WTC11 (cell line): Measurements from ENCODE around the gene RREB1. TPM values are rescaled to one million over a fixed set of nuclear protein-coding genes. Genes with fewer than 3 reads are reported as not detected.

ENCODE experiments used
- ATAC-seq: fragments of 200-7000 bp; cut with Tn5 transposase; 2 replicates; pipeline ENCODE4 v1.10.0; 2021; ENCODE audit warnings: mild to moderate bottlenecking, moderate library complexity
- CTCF ChIA-PET: fragments of 300-600 bp; sonication (Branson Sonifier 250); formaldehyde crosslinking; loops from one replicate; lab custom pipeline; 2021; ENCODE audit warnings: antibody characterized with exemption; lab: Charles Lee
- POLR2A ChIA-PET: fragments of 350-600 bp; sonication (Branson Sonifier 250); formaldehyde crosslinking; loops from one replicate; lab custom pipeline; 2021; ENCODE audit warnings: antibody characterized with exemption; lab: Charles Lee
- DNase-seq: peaks from one replicate; pipeline ENCODE4 v3.0.0; 2021; ENCODE audit warnings: low spot score
- H3K27ac Mint-ChIP-seq: 2 replicates; pipeline ENCODE4 v1.8.0; 2021; ENCODE audit warnings: mixed read lengths
- H3K27me3 Mint-ChIP-seq: 2 replicates; pipeline ENCODE4 v1.8.0; 2021; ENCODE audit warnings: low read depth, mild to moderate bottlenecking, moderate library complexity, mixed read lengths
- H3K36me3 Mint-ChIP-seq: 2 replicates; pipeline ENCODE4 v1.8.0; 2021; ENCODE audit warnings: mixed read lengths
- H3K4me1 Mint-ChIP-seq: 2 replicates; pipeline ENCODE4 v1.8.0; 2022; ENCODE audit warnings: mixed read lengths
- H3K4me3 Mint-ChIP-seq: 2 replicates; pipeline ENCODE4 v1.8.0; 2021; ENCODE audit warnings: mild to moderate bottlenecking, moderate library complexity, mixed read lengths
- H3K9me3 Mint-ChIP-seq: 2 replicates; pipeline ENCODE4 v1.8.0; 2021; ENCODE audit warnings: mixed read lengths
- ATF1 ChIP-seq: sonication (generic); formaldehyde crosslinking; IDR thresholded peaks from 2 replicates; pipeline ENCODE4 v1.8.1; 2023; ENCODE audit warnings: mild to moderate bottlenecking, moderate library complexity, missing genetic modification reagents
- FOXP1 ChIP-seq: sonication (generic); formaldehyde crosslinking; IDR thresholded peaks from 2 replicates; pipeline ENCODE4 v1.8.0; 2022; ENCODE audit warnings: missing genetic modification reagents, mild to moderate bottlenecking, moderate library complexity, borderline replicate concordance
- IRF2 ChIP-seq: sonication (generic); formaldehyde crosslinking; IDR thresholded peaks from 2 replicates; pipeline ENCODE4 v1.8.0; 2022; ENCODE audit warnings: low read depth, missing genetic modification reagents, borderline replicate concordance
- KAT7 ChIP-seq: sonication (generic); formaldehyde crosslinking; IDR thresholded peaks from 2 replicates; pipeline ENCODE4 v1.8.1; 2023; ENCODE audit warnings: missing genetic modification reagents, mild to moderate bottlenecking, borderline replicate concordance
- RELA ChIP-seq: sonication (generic); formaldehyde crosslinking; IDR thresholded peaks from 2 replicates; pipeline ENCODE4 v1.8.1; 2022; ENCODE audit warnings: missing genetic modification reagents, mild to moderate bottlenecking, borderline replicate concordance
- RORB ChIP-seq: fragments of 250-450 bp; sonication (Bioruptor Pico); IDR thresholded peaks from 2 replicates; pipeline ENCODE4 v1.9.0; 2021; ENCODE audit warnings: mild to moderate bottlenecking
- SOX15 ChIP-seq: fragments of 250-450 bp; sonication (Bioruptor Pico); IDR thresholded peaks from 2 replicates; pipeline ENCODE4 v1.9.0; 2021; ENCODE audit warnings: mild to moderate bottlenecking
- TEAD4 ChIP-seq: sonication (generic); formaldehyde crosslinking; IDR thresholded peaks from 2 replicates; pipeline ENCODE4 v1.8.0; 2022; ENCODE audit warnings: mild to moderate bottlenecking, missing genetic modification reagents
- ZNF219 ChIP-seq: sonication (generic); formaldehyde crosslinking; IDR thresholded peaks from 2 replicates; pipeline ENCODE4 v1.8.0; 2023; ENCODE audit warnings: missing genetic modification reagents, mild to moderate bottlenecking, borderline replicate concordance
- ZNF423 ChIP-seq: fragments of 250-450 bp; sonication (Bioruptor Pico); IDR thresholded peaks from 2 replicates; pipeline ENCODE4 v2.1.2; 2022; ENCODE audit warnings: mild to moderate bottlenecking, moderate library complexity
- total RNA-seq: library from RNA; stranded (reverse); gene quantifications from 3 replicates; pipeline ENCODE4 v1.2.3, GENCODE V29; 2021
- TF ChIP-seq, protein P1 (sequence below): fragments of 250-450 bp; sonication (Bioruptor Pico); IDR thresholded peaks from 2 replicates; pipeline ENCODE4 v1.8.0; 2021; ENCODE audit warnings: mild to moderate bottlenecking
- TF ChIP-seq, protein P2 (sequence below): sonication (generic); formaldehyde crosslinking; IDR thresholded peaks from 2 replicates; pipeline ENCODE4 v1.8.0; 2022; ENCODE audit warnings: mild to moderate bottlenecking, missing genetic modification reagents
- TF ChIP-seq, protein P3 (sequence below): sonication (generic); formaldehyde crosslinking; IDR thresholded peaks from 2 replicates; pipeline ENCODE4 v1.8.1; 2022; ENCODE audit warnings: low read depth, missing genetic modification reagents, borderline replicate concordance
- TF ChIP-seq, protein P4 (sequence below): fragments of 250-450 bp; sonication (Bioruptor Pico); conservative IDR thresholded peaks from 2 replicates; pipeline ENCODE4 v1.9.0; 2021; ENCODE audit warnings: mild to moderate bottlenecking
- TF ChIP-seq, protein P5 (sequence below): sonication (generic); formaldehyde crosslinking; conservative IDR thresholded peaks from 2 replicates; pipeline ENCODE4 v1.8.1; 2022; ENCODE audit warnings: mild to moderate bottlenecking, missing genetic modification reagents
- TF ChIP-seq, protein P6 (sequence below): sonication (generic); formaldehyde crosslinking; IDR thresholded peaks from 2 replicates; pipeline ENCODE4 v1.8.1; 2022; ENCODE audit warnings: low read depth, mild to moderate bottlenecking, moderate library complexity, missing genetic modification reagents, borderline replicate concordance

Gene RREB1
- total RNA-seq, 1 experiment from 2014 or later: 38.5 TPM

DNA sequence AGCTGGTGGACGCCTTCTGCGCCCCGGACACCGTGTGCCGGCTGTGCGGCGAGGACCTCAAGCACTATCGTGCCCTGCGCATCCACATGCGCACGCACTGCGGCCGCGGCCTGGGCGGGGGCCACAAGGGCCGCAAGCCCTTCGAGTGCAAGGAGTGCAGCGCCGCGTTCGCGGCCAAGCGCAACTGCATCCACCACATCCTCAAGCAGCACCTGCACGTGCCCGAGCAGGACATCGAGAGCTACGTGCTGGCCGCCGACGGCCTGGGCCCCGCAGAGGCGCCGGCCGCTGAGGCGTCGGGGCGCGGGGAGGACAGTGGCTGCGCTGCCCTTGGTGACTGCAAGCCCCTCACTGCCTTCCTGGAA, 122.5 kb downstream of the RREB1 start (continued):
- TF ChIP-seq, protein P1, sequence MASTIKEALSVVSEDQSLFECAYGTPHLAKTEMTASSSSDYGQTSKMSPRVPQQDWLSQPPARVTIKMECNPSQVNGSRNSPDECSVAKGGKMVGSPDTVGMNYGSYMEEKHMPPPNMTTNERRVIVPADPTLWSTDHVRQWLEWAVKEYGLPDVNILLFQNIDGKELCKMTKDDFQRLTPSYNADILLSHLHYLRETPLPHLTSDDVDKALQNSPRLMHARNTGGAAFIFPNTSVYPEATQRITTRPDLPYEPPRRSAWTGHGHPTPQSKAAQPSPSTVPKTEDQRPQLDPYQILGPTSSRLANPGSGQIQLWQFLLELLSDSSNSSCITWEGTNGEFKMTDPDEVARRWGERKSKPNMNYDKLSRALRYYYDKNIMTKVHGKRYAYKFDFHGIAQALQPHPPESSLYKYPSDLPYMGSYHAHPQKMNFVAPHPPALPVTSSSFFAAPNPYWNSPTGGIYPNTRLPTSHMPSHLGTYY (CRISPR knock-in tag): no peak
- TF ChIP-seq SOX15 (CRISPR knock-in tag) (no peak), KAT7 (CRISPR knock-in tag) (no peak), ZNF423 (no peak)

DNA sequence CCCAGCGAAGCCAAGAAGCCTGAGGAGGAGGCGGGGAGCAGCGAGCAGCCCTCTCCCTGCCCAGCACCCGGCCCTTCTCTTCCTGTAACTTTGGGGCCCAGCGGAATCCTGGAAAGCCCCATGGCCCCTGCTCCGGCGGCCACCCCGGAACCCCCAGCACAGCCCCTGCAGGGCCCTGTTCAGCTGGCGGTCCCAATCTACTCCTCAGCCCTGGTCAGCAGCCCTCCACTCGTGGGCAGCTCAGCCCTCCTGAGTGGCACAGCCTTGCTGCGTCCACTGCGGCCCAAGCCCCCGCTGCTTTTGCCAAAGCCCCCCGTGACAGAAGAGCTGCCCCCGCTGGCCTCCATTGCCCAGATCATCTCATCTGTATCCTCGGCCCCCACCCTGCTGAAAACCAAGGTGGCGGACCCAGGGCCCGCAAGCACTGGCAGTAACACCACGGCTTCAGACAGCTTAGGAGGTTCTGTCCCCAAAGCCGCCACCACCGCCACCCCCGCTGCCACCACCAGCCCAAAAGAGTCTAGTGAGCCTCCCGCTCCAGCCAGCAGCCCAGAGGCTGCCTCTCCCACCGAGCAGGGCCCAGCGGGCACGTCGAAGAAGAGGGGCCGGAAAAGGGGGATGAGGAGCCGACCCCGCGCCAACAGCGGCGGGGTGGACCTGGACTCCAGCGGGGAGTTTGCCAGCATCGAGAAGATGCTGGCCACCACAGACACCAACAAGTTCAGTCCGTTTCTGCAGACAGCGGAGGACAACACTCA, 123.4 kb downstream of the RREB1 start:
- peaks cover 45% of the 10 kb centered on the region for H3K36me3 Mint-ChIP-seq
- ChIA-PET POLR2A (no interaction called here), CTCF (no interaction called here)

More for the DNA sequence above, 123.4 kb downstream of the RREB1 start:
- Mint-ChIP-seq H3K27me3 (no peaks in the 10 kb centered on the region), H3K9me3 (no peaks in the 10 kb centered on the region), H3K4me3 (no peak overlapping the region), H3K4me1 (no peaks in the 10 kb centered on the region), H3K27ac (no peak overlapping the region)
- DNase-seq: no peak
- TF ChIP-seq, protein P2, sequence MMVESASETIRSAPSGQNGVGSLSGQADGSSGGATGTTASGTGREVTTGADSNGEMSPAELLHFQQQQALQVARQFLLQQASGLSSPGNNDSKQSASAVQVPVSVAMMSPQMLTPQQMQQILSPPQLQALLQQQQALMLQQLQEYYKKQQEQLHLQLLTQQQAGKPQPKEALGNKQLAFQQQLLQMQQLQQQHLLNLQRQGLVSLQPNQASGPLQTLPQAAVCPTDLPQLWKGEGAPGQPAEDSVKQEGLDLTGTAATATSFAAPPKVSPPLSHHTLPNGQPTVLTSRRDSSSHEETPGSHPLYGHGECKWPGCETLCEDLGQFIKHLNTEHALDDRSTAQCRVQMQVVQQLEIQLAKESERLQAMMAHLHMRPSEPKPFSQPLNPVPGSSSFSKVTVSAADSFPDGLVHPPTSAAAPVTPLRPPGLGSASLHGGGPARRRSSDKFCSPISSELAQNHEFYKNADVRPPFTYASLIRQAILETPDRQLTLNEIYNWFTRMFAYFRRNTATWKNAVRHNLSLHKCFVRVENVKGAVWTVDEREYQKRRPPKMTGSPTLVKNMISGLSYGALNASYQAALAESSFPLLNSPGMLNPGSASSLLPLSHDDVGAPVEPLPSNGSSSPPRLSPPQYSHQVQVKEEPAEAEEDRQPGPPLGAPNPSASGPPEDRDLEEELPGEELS (CRISPR knock-in tag): no peak
- TF ChIP-seq, protein P3, sequence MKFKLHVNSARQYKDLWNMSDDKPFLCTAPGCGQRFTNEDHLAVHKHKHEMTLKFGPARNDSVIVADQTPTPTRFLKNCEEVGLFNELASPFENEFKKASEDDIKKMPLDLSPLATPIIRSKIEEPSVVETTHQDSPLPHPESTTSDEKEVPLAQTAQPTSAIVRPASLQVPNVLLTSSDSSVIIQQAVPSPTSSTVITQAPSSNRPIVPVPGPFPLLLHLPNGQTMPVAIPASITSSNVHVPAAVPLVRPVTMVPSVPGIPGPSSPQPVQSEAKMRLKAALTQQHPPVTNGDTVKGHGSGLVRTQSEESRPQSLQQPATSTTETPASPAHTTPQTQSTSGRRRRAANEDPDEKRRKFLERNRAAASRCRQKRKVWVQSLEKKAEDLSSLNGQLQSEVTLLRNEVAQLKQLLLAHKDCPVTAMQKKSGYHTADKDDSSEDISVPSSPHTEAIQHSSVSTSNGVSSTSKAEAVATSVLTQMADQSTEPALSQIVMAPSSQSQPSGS: no peak
- TF ChIP-seq RELA (CRISPR knock-in tag): no peak
- TF ChIP-seq TEAD4 (CRISPR knock-in tag): no peak
- TF ChIP-seq, protein P4, sequence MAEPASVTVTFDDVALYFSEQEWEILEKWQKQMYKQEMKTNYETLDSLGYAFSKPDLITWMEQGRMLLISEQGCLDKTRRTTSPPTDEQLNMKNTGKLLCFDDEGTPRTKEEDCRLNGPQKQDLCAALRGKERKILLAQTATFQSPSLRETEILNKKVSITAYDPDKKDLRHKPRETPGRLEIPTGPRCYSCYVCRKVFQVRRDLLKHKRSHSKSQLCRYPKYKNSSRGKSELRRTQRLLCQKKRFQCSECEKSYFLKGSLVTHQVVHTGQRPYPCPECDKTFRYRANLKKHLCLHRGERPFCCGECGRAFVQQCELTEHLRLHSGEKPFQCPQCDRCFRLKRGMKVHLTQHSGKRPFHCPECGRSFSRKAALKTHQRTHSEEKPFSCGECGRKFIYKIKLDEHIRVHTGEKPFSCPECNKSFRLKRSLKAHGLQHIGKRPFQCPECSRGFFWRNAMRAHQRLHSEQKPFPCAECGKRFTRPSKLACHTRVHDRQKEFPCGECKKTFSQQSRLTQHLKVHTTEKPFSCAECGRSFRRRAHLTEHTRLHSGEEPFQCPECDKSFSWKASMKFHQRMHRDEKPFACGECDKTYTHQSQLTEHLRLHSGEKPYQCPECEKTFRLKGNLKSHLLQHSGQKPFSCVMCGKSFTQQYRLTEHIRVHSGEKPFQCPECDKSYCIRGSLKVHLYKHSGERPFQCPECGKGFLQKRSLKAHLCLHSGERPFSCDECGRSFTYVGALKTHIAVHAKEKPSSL (CRISPR knock-in tag): no peak
- no peak for TF ChIP-seq ATF1 (CRISPR knock-in tag)
- no peak for TF ChIP-seq FOXP1 (CRISPR knock-in tag)
- TF ChIP-seq RORB (CRISPR knock-in tag): no peak
- TF ChIP-seq SOX15 (CRISPR knock-in tag): no peak
- no peak for TF ChIP-seq ZNF219 (CRISPR knock-in tag)
- TF ChIP-seq, protein P5, sequence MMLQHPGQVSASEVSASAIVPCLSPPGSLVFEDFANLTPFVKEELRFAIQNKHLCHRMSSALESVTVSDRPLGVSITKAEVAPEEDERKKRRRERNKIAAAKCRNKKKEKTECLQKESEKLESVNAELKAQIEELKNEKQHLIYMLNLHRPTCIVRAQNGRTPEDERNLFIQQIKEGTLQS (CRISPR knock-in tag): no peak
- no peak for TF ChIP-seq IRF2
- TF ChIP-seq, protein P6, sequence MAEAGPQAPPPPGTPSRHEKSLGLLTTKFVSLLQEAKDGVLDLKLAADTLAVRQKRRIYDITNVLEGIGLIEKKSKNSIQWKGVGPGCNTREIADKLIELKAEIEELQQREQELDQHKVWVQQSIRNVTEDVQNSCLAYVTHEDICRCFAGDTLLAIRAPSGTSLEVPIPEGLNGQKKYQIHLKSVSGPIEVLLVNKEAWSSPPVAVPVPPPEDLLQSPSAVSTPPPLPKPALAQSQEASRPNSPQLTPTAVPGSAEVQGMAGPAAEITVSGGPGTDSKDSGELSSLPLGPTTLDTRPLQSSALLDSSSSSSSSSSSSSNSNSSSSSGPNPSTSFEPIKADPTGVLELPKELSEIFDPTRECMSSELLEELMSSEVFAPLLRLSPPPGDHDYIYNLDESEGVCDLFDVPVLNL (CRISPR knock-in tag): no peak
- TF ChIP-seq, all 79 proteins: peak for 0
- no peak for ATAC-seq
